ENCODE data around the gene OR5C1.
"Not testable (repeated sequence)": the region's sequence is repeated elsewhere in the genome, so short reads cannot be mapped to it uniquely, and the experiment has no call there.

Gene OR5C1

DNA sequence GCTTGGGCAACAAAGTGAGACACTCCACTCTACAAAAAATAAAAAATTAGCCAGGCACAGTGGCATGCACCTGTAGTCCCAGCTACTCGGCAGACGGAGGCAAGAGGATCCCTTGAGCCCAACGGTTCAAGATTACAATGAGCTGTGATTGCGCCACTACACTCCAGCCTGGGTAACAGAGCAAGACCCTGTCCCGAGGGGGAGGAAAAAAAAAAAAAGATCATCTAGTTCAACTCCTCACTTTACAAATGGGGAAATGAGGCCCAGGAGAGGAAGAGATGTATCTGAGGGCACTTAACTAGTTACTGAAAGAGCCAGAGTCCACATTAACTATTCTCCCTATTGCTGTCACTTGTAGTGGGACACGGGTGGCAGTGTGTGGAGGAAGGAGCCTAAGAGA, 25.8 kb downstream of the OR5C1 start:
- peaks cover 0 to 4% of the 10 kb centered on the region in 2 donors for H3K4me1 ChIP-seq (ENCODE audit: control insufficient read depth in 1 of 2, insufficient read depth in 2 of 2, low read length in 2 of 2)
- no peaks in the 10 kb centered on the region for H3K9me3 ChIP-seq (ENCODE audit: control insufficient read depth in 1 of 2, low read length in 2 of 2)
- H3K4me3 ChIP-seq (ENCODE audit: low read depth in 1 of 2, low read length in 2 of 2), result no peak overlapping the region
- peaks cover 4 to 13% of the 10 kb centered on the region in 2 donors for H3K36me3 ChIP-seq (ENCODE audit: control insufficient read depth in 1 of 2, insufficient read depth in 2 of 2, low read length in 2 of 2)
- H3K27ac ChIP-seq (ENCODE audit: low read length), result no peak overlapping the region
- H3K27me3 ChIP-seq (ENCODE audit: low read depth, low read length), result no peaks in the 10 kb centered on the region

DNA sequence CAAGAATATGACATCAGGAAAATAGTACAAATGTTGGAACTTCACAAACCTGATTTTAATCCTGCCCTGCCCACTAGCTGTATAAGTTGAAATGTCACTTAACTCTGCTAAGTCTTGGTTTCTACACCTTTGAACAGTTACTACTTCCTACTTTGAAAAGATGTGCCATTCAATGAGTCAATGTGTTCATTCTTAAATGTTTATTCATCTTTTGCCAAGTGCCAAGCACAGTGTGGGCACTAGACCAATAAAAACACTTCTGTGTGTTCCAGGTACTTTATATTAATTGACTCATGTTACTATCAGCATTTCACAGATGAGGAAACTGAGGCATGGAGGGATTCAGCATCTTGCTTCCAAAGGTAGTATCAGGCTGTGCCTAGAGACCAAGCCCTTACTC, 26.8 kb downstream of the OR5C1 start:
- Histone ChIP-seq H3K4me1 (ENCODE audit: control insufficient read depth in 1 of 2, insufficient read depth in 2 of 2, low read length in 2 of 2) (peaks cover 0 to 4% of the 10 kb centered on the region in 2 donors), H3K9me3 (ENCODE audit: control insufficient read depth in 1 of 2, low read length in 2 of 2) (no peaks in the 10 kb centered on the region), H3K27ac (ENCODE audit: low read length) (no peak overlapping the region), H3K27me3 (ENCODE audit: low read depth, low read length) (no peaks in the 10 kb centered on the region), H3K4me3 (ENCODE audit: low read depth in 1 of 2, low read length in 2 of 2) (no peak overlapping the region), H3K36me3 (ENCODE audit: control insufficient read depth in 1 of 2, insufficient read depth in 2 of 2, low read length in 2 of 2) (peaks cover 14 to 18% of the 10 kb centered on the region in 2 donors)

- H3K27ac ChIP-seq (ENCODE audit: low read length), result no peak overlapping the region
- H3K4me1 ChIP-seq (ENCODE audit: control insufficient read depth in 1 of 2, insufficient read depth in 2 of 2, low read length in 2 of 2), result peaks cover 4 to 5% of the 10 kb centered on the region in 2 donors
- peaks cover 14 to 18% of the 10 kb centered on the region in 2 donors for H3K36me3 ChIP-seq (ENCODE audit: control insufficient read depth in 1 of 2, insufficient read depth in 2 of 2, low read length in 2 of 2)
- no peaks in the 10 kb centered on the region for H3K9me3 ChIP-seq (ENCODE audit: control insufficient read depth in 1 of 2, low read length in 2 of 2)
- no peak overlapping the region for H3K4me3 ChIP-seq (ENCODE audit: low read depth in 1 of 2, low read length in 2 of 2)
- no peaks in the 10 kb centered on the region for H3K27me3 ChIP-seq (ENCODE audit: low read depth, low read length)
These were observed 27.6 kb downstream of the OR5C1 start for GRCh38 chr9:122816163-122816867.

- Histone ChIP-seq H3K36me3 (ENCODE audit: control insufficient read depth in 1 of 2, insufficient read depth in 2 of 2, low read length in 2 of 2) (peaks cover 33 to 34% of the 10 kb centered on the region in 2 donors), H3K27ac (ENCODE audit: low read length) (no peak overlapping the region), H3K27me3 (ENCODE audit: low read depth, low read length) (no peaks in the 10 kb centered on the region), H3K9me3 (ENCODE audit: control insufficient read depth in 1 of 2, low read length in 2 of 2) (no peaks in the 10 kb centered on the region), H3K4me1 (ENCODE audit: control insufficient read depth in 1 of 2, insufficient read depth in 2 of 2, low read length in 2 of 2) (peaks cover 5 to 7% of the 10 kb centered on the region in 2 donors), H3K4me3 (ENCODE audit: low read depth in 1 of 2, low read length in 2 of 2) (no peak overlapping the region)
These were observed 30.6 kb downstream of the OR5C1 start for GRCh38 chr9:122819326-122819725.

GRCh38 chr9:122819791-122820489, 31.2 kb downstream of the OR5C1 start:
- H3K4me1 ChIP-seq (ENCODE audit: control insufficient read depth in 1 of 2, insufficient read depth in 2 of 2, low read length in 2 of 2), result peaks cover 5 to 7% of the 10 kb centered on the region in 2 donors
- no peaks in the 10 kb centered on the region for H3K9me3 ChIP-seq (ENCODE audit: control insufficient read depth in 1 of 2, low read length in 2 of 2)
- H3K27me3 ChIP-seq (ENCODE audit: low read depth, low read length), result no peaks in the 10 kb centered on the region
- H3K4me3 ChIP-seq (ENCODE audit: low read depth in 1 of 2, low read length in 2 of 2), result no peak overlapping the region
- H3K36me3 ChIP-seq (ENCODE audit: control insufficient read depth in 1 of 2, insufficient read depth in 2 of 2, low read length in 2 of 2), result peaks cover 34 to 36% of the 10 kb centered on the region in 2 donors
- no peak overlapping the region for H3K27ac ChIP-seq (ENCODE audit: low read length)

DNA sequence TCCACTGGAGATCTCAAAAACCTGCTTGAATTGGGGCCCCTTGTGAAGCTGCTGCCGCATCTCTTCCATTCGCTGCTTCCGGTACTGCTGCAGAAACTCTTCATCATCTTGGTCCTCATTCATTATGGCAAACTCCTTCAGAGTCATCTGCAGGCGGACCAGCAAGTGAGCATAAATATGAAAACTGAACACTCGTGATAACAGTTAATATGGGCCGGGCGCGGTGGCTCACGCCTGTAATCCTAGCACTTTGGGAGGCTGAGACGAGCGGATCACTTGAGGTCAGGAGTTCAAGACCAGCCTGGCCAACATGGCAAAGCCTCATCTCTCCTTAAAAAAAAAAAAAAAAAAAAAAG, 31.7 kb downstream of the OR5C1 start:
- Histone ChIP-seq H3K9me3 (ENCODE audit: control insufficient read depth in 1 of 2, low read length in 2 of 2) (no peaks in the 10 kb centered on the region), H3K27me3 (ENCODE audit: low read depth, low read length) (no peaks in the 10 kb centered on the region), H3K36me3 (ENCODE audit: control insufficient read depth in 1 of 2, insufficient read depth in 2 of 2, low read length in 2 of 2) (peaks cover 34 to 36% of the 10 kb centered on the region in 2 donors), H3K4me1 (ENCODE audit: control insufficient read depth in 1 of 2, insufficient read depth in 2 of 2, low read length in 2 of 2) (peaks cover 5 to 7% of the 10 kb centered on the region in 2 donors), H3K27ac (ENCODE audit: low read length) (no peak overlapping the region), H3K4me3 (ENCODE audit: low read depth in 1 of 2, low read length in 2 of 2) (no peak overlapping the region)

DNA sequence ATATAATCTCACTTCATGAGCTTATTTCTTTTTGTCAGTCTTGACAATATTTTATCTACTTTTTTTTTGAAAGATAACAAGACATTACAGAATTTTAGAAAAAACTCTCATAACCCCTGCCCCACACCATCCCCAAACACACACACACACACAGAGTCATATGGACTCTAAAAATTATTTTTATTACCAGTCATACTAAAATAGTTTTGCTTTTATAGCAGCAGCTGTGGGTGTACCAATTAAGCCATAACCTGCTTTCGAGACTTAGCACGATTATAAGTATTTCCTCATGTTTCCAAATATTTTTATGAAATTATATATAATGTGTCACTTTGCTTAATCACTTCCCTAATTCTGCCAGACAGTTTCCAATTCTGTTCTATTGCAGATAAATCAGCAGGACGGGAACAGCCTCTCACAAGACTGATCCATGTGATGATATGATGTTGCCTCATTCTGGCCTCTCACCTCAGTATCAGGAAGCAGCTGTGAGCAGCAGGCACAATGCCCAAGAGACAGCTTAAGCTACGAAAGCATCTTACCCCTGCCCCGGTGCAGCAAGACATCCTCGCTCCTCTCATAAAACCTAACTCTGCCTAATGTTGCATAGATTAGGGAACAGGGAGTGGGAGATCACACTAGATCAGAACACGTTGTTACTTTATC, 32.7 kb downstream of the OR5C1 start:
- H3K27ac ChIP-seq (ENCODE audit: low read length), result no peak overlapping the region
- peaks cover 5 to 16% of the 10 kb centered on the region in 2 donors for H3K4me1 ChIP-seq (ENCODE audit: control insufficient read depth in 1 of 2, insufficient read depth in 2 of 2, low read length in 2 of 2)
- H3K9me3 ChIP-seq (ENCODE audit: control insufficient read depth in 1 of 2, low read length in 2 of 2), result no peaks in the 10 kb centered on the region
- H3K27me3 ChIP-seq (ENCODE audit: low read depth, low read length), result no peaks in the 10 kb centered on the region
- H3K36me3 ChIP-seq (ENCODE audit: control insufficient read depth in 1 of 2, insufficient read depth in 2 of 2, low read length in 2 of 2), result peaks cover 36 to 40% of the 10 kb centered on the region in 2 donors
- no peak overlapping the region for H3K4me3 ChIP-seq (ENCODE audit: low read depth in 1 of 2, low read length in 2 of 2)

DNA sequence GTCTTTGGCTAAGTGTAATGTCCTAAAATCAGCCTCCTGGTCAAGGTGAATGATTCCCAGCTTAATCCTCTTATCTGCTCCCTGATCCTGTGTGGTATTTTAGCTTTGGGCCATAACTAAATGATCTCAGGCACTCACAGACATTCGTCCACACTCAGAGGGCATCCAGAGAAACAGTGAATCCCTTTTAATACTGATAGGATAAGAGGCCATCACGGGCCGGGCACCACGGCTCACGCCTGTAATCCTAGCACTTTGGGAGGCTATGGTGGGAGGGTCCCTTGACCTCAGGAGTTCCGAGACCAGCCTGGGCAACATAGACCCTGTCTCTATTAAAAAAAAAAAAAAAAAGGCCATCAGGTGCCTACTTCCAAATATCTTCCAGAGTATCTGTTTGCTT, 33.3 kb downstream of the OR5C1 start:
- no peaks in the 10 kb centered on the region for H3K9me3 ChIP-seq (ENCODE audit: control insufficient read depth in 1 of 2, low read length in 2 of 2)
- no peak overlapping the region for H3K4me3 ChIP-seq (ENCODE audit: low read depth in 1 of 2, low read length in 2 of 2)
- H3K27me3 ChIP-seq (ENCODE audit: low read depth, low read length), result no peaks in the 10 kb centered on the region
- peaks cover 10 to 23% of the 10 kb centered on the region in 2 donors for H3K4me1 ChIP-seq (ENCODE audit: control insufficient read depth in 1 of 2, insufficient read depth in 2 of 2, low read length in 2 of 2)
- H3K36me3 ChIP-seq (ENCODE audit: control insufficient read depth in 1 of 2, insufficient read depth in 2 of 2, low read length in 2 of 2), result peaks cover 33 to 36% of the 10 kb centered on the region in 2 donors
- H3K27ac ChIP-seq (ENCODE audit: low read length), result no peak overlapping the region

GRCh38 chr9:122822938-122823337, 34.2 kb downstream of the OR5C1 start:
- no peaks in the 10 kb centered on the region for H3K9me3 ChIP-seq (ENCODE audit: control insufficient read depth in 1 of 2, low read length in 2 of 2)
- no peaks in the 10 kb centered on the region for H3K27me3 ChIP-seq (ENCODE audit: low read depth, low read length)
- peaks cover 13 to 30% of the 10 kb centered on the region in 2 donors for H3K4me1 ChIP-seq (ENCODE audit: control insufficient read depth in 1 of 2, insufficient read depth in 2 of 2, low read length in 2 of 2)
- H3K27ac ChIP-seq (ENCODE audit: low read length), result no peak overlapping the region
- peaks cover 28 to 31% of the 10 kb centered on the region in 2 donors for H3K36me3 ChIP-seq (ENCODE audit: control insufficient read depth in 1 of 2, insufficient read depth in 2 of 2, low read length in 2 of 2)
- H3K4me3 ChIP-seq (ENCODE audit: low read depth in 1 of 2, low read length in 2 of 2), result no peak overlapping the region

GRCh38 chr9:122827761-122828093, 39.0 kb downstream of the OR5C1 start:
- peak overlapping the region; percentile 96 for H3K27ac ChIP-seq (ENCODE audit: low read length)
- peaks cover 10 to 16% of the 10 kb centered on the region in 2 donors for H3K36me3 ChIP-seq (ENCODE audit: control insufficient read depth in 1 of 2, insufficient read depth in 2 of 2, low read length in 2 of 2)
- peak overlapping the region; percentile 91 to 100 for H3K4me3 ChIP-seq (ENCODE audit: low read depth in 1 of 2, low read length in 2 of 2)
- H3K27me3 ChIP-seq (ENCODE audit: low read depth, low read length), result no peaks in the 10 kb centered on the region
- H3K9me3 ChIP-seq (ENCODE audit: control insufficient read depth in 1 of 2, low read length in 2 of 2), result no peaks in the 10 kb centered on the region
- peaks cover 8 to 27% of the 10 kb centered on the region in 2 donors for H3K4me1 ChIP-seq (ENCODE audit: control insufficient read depth in 1 of 2, insufficient read depth in 2 of 2, low read length in 2 of 2)

- H3K4me1 ChIP-seq (ENCODE audit: control insufficient read depth in 1 of 2, insufficient read depth in 2 of 2, low read length in 2 of 2), result peaks cover 8 to 27% of the 10 kb centered on the region in 2 donors
- H3K36me3 ChIP-seq (ENCODE audit: control insufficient read depth in 1 of 2, insufficient read depth in 2 of 2, low read length in 2 of 2); H3K9me3 ChIP-seq (ENCODE audit: control insufficient read depth in 1 of 2, low read length in 2 of 2); H3K27me3 ChIP-seq (ENCODE audit: low read depth, low read length): not testable (repeated sequence)
- peak overlapping the region; percentile 91 to 100 for H3K4me3 ChIP-seq (ENCODE audit: low read depth in 1 of 2, low read length in 2 of 2)
- peak overlapping the region; percentile 96 for H3K27ac ChIP-seq (ENCODE audit: low read length)
These were observed 40.2 kb downstream of the OR5C1 start for GRCh38 chr9:122828965-122829284.

Data from muscle layer of duodenum (tissue), 2 donors.